GM18519 (cell line): Measurements from ENCODE around the gene CRMP1.

Experiments
- ATAC-seq: cut with Tn5 transposase; IDR thresholded peaks from one replicate; pipeline ENCODE4 v1.9.1; 2021; ENCODE audit warnings: mild to moderate bottlenecking, moderate library complexity; ENCODE audit not compliant: unreplicated experiment, low FRiP score

The CRMP1 gene

GRCh38 chr4:5893004-5893580, at the start of gene CRMP1:
CRMP1 (minus strand) TSS chr4:5893086; CDS start chr4:5892969, 117 bp downstream.
- no peak for ATAC-seq

- ATAC-seq = no peak
Observed at GRCh38 chr4:5941601-5942000, 48.7 kb upstream of the CRMP1 start.

DNA sequence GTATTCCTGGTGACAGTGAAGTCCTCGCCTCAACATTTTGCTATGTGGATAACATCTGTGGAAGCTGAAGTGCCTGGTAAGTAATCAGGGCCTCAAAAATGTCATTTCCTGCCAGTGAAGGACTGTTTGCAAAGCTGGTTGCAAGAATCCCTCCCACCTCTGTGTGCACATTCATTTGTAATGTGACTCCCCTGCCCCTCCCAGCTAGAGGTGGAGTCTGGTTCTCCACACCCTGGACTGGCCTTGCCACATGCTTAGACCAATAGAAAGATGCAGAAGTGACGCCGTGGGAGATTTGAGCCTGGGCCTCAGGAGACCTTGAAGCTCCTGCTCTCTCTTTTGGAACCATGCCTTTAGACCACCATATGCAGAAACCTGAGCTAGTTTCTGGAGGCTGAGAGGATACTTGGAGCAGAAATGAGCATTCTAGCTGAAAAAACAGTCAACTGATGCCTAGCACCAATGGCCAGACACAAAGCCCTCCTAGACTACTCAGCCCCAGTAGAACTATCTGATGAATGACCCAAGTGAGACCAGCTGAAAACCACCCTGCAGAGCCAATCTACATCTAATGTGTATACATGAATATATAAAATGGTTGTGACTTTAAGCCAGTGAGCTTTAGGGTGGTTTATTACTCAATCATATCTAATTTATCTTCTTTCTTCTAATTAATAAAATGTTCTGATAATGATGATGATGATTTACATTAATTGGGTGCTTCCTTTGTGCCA, 47.8 kb upstream of the CRMP1 start:
- ATAC-seq = no peak

DNA sequence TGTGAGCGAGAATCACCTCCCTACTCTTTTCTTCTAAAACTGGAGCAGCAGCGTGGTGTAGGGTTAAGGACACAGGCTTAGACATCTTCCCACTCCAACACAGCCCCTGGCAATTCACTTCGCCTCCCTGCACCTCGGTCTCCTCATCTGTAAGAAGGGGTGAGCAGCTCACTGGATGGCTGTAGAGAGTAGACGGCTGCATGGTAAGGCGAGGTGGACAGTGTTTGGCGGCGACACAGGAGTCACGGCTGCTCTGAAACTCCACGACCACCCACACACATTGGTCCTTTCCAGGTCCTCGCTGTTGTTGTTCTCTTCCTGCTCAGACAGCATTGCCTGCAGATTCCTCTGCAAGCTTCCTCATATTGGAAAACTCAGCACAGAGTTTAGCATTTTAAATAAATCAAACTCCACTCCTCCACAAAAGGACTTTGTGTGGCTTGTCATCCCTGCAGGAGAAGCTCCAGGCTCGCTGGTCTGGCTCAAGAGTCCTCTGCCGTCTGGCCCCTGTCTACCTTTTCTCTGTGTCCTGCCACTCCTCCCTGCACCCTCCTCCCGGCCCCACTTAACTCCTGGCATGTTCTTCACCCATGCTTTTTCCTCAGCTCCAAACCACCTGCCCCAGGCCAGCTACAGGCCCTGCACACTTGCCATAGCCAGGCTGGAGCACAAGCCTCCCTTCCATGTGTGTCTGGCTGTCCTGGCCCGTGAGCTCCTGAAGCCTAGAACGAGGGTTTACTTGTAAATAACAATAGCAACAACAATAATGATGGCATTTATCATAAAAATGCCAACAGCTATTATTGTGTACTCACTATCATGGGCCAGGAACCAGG, 41.3 kb upstream of the CRMP1 start:
- no peak for ATAC-seq

- ATAC-seq = no peak
Observed at GRCh38 chr4:5933116-5933515, 40.2 kb upstream of the CRMP1 start.

DNA sequence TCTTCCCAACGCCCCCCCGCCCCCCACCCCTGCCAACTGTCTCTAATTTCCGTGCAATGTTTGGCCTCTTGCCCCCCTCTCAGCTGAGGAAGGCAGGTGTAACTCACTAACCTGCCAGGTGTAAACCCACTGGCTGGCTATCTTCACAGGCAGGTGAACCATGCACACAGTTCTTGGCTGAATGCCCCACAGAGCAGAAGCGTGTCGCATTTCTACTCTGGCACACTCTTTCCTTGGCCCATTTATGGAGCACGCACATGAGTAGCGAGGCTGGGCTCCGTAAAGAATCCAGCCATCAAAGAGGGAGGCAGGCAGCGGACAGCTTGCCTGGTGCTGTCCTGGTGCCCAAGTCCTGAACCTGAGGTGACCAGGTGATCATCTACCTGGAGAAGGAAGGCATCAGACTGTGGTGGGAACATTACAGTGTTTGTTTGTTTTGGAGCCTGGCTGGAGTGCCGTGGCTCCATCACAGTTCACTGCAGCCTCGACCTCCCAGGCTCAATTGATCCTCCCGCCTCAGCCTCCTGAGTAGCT, 39.2 kb upstream of the CRMP1 start:
- ATAC-seq = no peak

GRCh38 chr4:5931526-5931925, 38.6 kb upstream of the CRMP1 start:
- ATAC-seq = no peak

DNA sequence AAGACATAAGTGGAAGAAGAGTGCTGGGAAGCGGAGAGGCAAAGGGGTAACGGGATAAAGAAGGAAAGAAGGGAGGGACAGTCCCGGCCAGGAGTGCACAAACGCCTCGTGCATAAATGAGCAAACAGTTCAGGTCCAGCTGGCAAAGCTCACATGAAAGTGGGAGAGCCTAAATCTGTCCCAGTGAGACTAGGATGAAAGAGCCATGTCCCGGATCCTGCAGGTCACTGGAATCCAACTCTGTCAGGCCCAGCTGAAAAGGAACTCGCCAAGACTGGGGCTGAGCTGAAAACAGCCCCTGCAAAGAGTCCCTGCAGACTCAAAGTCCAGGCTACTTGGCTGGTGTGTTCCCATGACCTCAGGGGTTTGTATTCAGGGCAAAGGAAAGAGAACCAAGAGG, 38.0 kb upstream of the CRMP1 start:
- ATAC-seq = no peak

- ATAC-seq = no peak
Observed at GRCh38 chr4:5930456-5930855, 37.6 kb upstream of the CRMP1 start.

DNA sequence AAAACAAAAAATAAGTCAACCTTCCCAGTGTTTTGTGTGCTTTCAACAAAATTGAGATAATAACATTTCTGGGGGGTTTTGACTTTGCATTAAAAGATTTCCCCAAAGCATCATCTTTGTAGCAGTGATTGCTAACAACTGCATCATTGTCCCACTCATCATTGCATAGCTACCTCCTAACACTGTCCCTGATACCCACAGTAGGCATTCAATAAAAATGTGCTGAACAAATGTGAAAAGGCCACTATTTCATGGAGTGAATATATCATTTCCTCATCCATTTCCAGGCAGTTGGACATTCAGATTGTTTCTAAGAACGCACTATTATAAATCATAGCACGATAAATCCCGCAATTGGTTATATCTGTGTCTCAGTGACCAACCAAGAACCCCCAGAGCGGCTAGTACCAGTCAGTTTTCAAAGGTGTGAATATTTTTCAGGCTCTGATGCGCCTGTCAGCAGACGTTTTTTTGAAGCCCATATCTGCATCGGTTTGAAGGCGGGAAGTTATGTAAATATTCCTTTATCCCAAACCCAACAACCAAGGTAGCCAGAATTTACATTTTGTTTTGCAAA, 36.0 kb upstream of the CRMP1 start:
- ATAC-seq = no peak

DNA sequence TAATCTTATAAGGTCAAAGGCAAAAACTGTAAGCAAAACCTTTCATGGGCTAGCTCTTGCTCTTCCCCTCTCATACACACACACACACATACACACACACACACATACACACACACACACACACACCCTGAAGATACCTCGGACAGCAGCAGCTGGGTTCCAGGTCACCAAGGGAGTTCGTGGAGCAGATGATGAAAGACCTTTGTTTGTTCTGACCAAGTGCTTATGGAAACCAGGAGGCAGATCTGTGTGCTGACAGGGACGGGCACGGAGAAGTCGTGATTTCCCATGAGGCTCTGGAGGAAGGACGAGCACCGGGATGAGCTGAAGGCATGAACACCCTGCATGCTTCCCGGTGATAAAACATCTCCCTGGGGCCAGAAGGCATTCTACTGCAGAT, 35.4 kb upstream of the CRMP1 start:
- no peak for ATAC-seq

DNA sequence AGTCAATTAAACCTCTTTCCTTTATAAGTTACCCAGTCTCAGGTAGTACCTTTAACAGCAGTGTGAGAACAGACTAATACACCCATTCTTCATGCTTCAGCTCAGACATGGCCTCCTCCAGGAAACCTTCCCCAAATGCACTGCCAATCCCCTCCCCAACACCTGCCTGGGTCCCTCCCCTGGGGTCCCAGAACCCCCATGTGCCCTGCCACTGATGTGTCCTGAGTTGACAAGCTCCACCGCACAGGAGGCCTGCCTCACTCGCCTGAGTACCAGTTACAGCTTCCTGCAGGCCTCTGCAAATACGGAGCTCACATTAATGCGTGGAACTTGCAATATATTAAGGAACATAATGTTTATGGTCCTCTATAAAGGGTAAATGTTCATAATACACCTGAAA, 34.9 kb upstream of the CRMP1 start:
- ATAC-seq = no peak

GRCh38 chr4:5927116-5927515, 34.2 kb upstream of the CRMP1 start:
- ATAC-seq = no peak

DNA sequence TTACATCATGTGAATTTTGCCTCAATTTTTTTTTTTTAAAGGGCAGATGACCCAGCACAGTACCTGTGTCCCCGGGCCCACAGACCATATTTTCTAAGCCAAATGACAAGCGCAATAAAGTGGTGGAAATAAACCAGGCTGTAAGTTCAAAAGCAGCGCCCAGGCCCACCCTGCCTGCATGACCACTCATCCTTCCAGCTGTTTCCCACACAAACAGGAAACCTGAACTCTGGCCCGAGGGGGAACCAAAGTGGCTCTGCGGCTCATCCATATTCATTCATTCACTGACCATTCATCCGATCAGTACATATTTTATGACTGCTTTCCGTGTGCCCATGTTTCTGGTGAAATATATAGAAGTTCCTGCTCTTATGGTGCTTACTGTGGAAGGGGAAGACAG, 33.7 kb upstream of the CRMP1 start:
- no peak for ATAC-seq

GRCh38 chr4:5925419-5926200, 32.7 kb upstream of the CRMP1 start:
- ATAC-seq = no peak

- ATAC-seq = no peak
Observed at GRCh38 chr4:5924461-5925125, 31.7 kb upstream of the CRMP1 start.

DNA sequence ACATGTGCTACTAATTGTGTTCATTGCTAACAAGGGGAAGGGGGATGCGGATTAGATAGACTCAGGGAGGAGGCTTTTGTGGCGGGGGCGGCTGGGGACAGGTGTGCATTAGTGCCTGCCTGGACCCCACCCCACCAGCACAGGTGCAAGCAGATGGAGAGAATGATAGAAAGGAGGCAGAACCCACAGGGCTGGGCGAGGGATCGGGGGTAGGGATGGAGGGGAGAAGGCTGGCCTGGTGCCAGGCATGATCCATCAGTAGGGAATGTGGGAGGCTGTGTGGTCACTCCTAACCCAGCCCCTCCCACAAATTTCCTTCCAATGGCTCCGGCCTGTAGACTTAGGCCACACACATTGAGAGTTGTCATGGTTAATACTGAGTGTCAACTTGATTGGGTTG, 30.5 kb upstream of the CRMP1 start:
- ATAC-seq = no peak

DNA sequence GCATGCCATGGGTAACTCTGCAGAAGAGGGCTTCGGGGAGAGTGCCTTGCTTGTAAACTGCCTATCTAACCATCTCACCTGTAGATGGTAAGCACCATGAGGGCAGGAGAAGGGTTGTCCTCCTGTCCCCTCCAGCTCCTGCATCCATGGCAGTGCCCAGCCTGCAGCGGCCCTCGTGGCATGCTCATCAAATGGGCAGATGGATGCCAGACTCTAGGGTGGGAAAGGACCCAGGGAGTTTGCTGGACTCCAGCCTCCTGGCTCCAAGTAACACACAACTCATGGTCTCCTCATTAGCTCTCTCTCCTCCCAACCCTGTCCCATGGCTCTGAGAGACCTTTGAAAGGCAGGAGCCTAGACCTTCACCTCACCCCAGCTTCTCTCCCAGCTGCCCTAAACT, 29.7 kb upstream of the CRMP1 start:
- ATAC-seq = no peak

GRCh38 chr4:5921981-5922380, 29.1 kb upstream of the CRMP1 start:
- no peak for ATAC-seq
